ENCODE results near the gene WDR59. TPM values are rescaled to one million over a fixed set of nuclear protein-coding genes. Genes with fewer than 3 reads are reported as not detected.
A peak's percentile ranks its signal among the peaks of the same experiment; 100 is the strongest.

WDR59 gene
- total and polyA plus RNA-seq, 2 of the 4 experiments (the other 2 are of a cell fraction) = 29.4 to 44.6 TPM

DNA sequence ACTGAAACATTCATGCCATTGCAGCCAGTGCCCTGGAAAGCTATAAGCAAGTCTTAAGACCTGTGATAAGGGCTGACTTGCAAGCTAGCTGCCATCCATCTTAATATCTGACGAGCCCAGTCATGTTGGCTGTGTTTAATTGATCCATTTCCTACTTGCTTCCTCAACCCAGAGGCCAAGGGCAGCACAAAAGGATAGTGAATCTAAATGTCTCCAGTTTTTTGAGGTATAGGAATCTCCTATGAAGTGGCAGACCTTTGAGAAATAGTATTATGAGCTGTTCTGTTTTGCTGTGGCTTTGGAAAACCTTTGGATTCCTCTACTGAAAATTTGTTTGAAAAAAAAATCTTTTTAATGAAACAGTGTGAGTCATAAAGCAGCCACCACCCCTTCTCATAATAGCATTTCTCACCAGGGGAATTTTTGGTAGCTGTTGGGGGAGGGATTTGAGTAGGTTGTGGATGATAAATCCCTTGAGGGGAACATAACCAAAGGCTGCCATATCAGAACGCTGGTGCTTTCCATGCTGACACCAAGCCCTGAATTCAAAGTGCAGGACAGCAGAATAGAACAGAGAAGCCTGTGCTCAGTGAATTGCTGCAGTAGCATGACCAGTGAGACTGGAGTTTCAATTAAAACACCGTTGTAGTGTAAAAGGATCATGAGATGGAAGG is 26.8 kb upstream of the WDR59 start:
- peak overlapping the region; percentile 76 for H3K4ac ChIP-seq (ENCODE audit: low read depth, low read length)
- no peak overlapping the region for H2AK9ac ChIP-seq (replicated peaks; ENCODE audit: low read depth, low read length, poor library complexity)
- peak overlapping the region; percentile 59; the same call in 1 of the 2 replicates for H3K14ac ChIP-seq (replicated peaks; ENCODE audit: low read depth, low read length)
- ATAC-seq (ENCODE audit: low read depth) (peak; percentile 95), DNase-seq (peak; percentile 92)
- H4K91ac ChIP-seq (ENCODE audit: insufficient read depth, low read depth, low read length) = peak overlapping the region; percentile 33; the same call in 1 of the 2 replicates
- dilution Hi-C loops (cut with HindIII; ENCODE audit: low sequenced_read_pairs, unreplicated experiment) (no loop called here), intact Hi-C loops (cut with micrococcal nuclease) (loop anchor here (5.0 kb wide), 1 partner anchor 76 kb away; no protein-coding TSS in a partner anchor), in situ Hi-C loops (cut with MboI; ENCODE audit: low sequenced_read_pairs) (loop anchor here (5.0 kb wide), 1 partner anchor 76 kb away; no protein-coding TSS in a partner anchor)
- H4K8ac ChIP-seq (ENCODE audit: low read depth in 2 of 2, low read length in 2 of 2) = peak overlapping the region in 1 of 2 experiments; percentile 61; a peak in 2 of 4 replicates
- H3K4me3 ChIP-seq (ENCODE audit: insufficient read depth, low read depth, low read length) = no peak overlapping the region; the same call in 1 of the 2 replicates
- no peak overlapping the region; the same call in 1 of the 2 replicates for H3K9ac ChIP-seq (ENCODE audit: low read depth, low read length)
- H3K4me2 ChIP-seq (ENCODE audit: low read depth, low read length) = peak overlapping the region; percentile 88
- peak overlapping the region; percentile 64 for H2BK20ac ChIP-seq (ENCODE audit: low read depth, low read length)
- ChIA-PET CTCF (interaction anchor here (0.8 to 1.5 kb wide), 2 partner anchors 32 to 99 kb away, joined by 3 to 4 read pairs; no protein-coding TSS in a partner anchor), POLR2A (ENCODE audit: unreplicated experiment) (interaction anchor here (0.6 kb wide), 1 partner anchor 13 kb away, joined by 3 read pairs; no protein-coding TSS in a partner anchor)
- peaks cover 12% of the 10 kb centered on the region for H3K4me1 ChIP-seq (ENCODE audit: control insufficient read depth, insufficient read depth, low read length)
- H4K5ac ChIP-seq (ENCODE audit: low read depth, low read length) = peak overlapping the region; percentile 41; the same call in 1 of the 2 replicates
- H3K9me1 ChIP-seq (ENCODE audit: insufficient read depth, low read length) = peaks cover 14% of the 10 kb centered on the region
- peak overlapping the region; percentile 86 for H2BK5ac ChIP-seq (ENCODE audit: low read depth, low read length, poor library complexity, severe bottlenecking)
- H3K9me3 ChIP-seq (ENCODE audit: control insufficient read depth, insufficient read depth, low read length) = no peaks in the 10 kb centered on the region
- peak overlapping the region; percentile 68; the same call in 1 of the 2 replicates for H3K18ac ChIP-seq (ENCODE audit: low read depth, low read length)
- peak; percentile 68 for TF ChIP-seq FOS (IDR thresholded peaks at IDR 0.05; ENCODE audit: low read depth, low read length)
- TF ChIP-seq RAD21 (IDR thresholded peaks at IDR 0.05; ENCODE audit: low read length) = 0 out of 2 replicates have a peak, but pooled peaks have one; percentile 8
- 0 out of 2 replicates have a peak, but pooled peaks have one; percentile 14 for TF ChIP-seq MAZ (IDR thresholded peaks at IDR 0.05; ENCODE audit: borderline replicate concordance, low read depth, low read length)
- TF ChIP-seq, protein P1, sequence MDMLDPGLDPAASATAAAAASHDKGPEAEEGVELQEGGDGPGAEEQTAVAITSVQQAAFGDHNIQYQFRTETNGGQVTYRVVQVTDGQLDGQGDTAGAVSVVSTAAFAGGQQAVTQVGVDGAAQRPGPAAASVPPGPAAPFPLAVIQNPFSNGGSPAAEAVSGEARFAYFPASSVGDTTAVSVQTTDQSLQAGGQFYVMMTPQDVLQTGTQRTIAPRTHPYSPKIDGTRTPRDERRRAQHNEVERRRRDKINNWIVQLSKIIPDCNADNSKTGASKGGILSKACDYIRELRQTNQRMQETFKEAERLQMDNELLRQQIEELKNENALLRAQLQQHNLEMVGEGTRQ (IDR thresholded peaks at IDR 0.05; ENCODE audit: low read depth, low read length) = no peak
- TF ChIP-seq NFE2L2 (IDR thresholded peaks at IDR 0.05; ENCODE audit: low read depth, low read length) = no peak
- WGBS, 2 experiments (ENCODE audit: extremely low coverage in 2 of 2, insufficient read length in 1 of 2) = 14% methylated on average over 1 of the region's 3 CpGs; no CpG with 5 or more reads in 1 of the 2 experiments
- no TSS peak for BruUV-seq (replicated peaks)
- peak overlapping the region; percentile 25; the same call in 1 of the 3 replicates for H2BK15ac ChIP-seq (ENCODE audit: low read depth, low read length)
- no peak overlapping the region for H3K56ac ChIP-seq (ENCODE audit: extremely low read depth, insufficient read depth, low read length)
- no peaks in the 10 kb centered on the region for H3K27me3 ChIP-seq (ENCODE audit: control insufficient read depth, insufficient read depth, low read length)
- H3K23ac ChIP-seq (ENCODE audit: low read depth, low read length) = peak overlapping the region; percentile 55; the same call in 1 of the 2 replicates
- peak overlapping the region; percentile 50 for H2BK120ac ChIP-seq (ENCODE audit: low read depth, low read length)
- peak overlapping the region; percentile 25 for H2AFZ ChIP-seq (replicated peaks; ENCODE audit: low read length, poor library complexity)
- H4K20me1 ChIP-seq (ENCODE audit: insufficient read depth, low read length) = peaks cover 25% of the 10 kb centered on the region
- H3K79me1 ChIP-seq (ENCODE audit: low read depth in 1 of 2, low read length in 2 of 2) = peaks cover 30 to 73% of the 10 kb centered on the region in 2 experiments
- peak overlapping the region; percentile 32 for H3K27ac ChIP-seq (ENCODE audit: insufficient read depth, low read length)
- peak overlapping the region; percentile 2; the same call in 1 of the 2 replicates for H2AK5ac ChIP-seq (ENCODE audit: low read depth, low read length)
- H3K36me3 ChIP-seq (ENCODE audit: control insufficient read depth, insufficient read depth, low read length) = no peaks in the 10 kb centered on the region

All from IMR-90 (cell line).